Cortex of kidney (tissue), 1 donor: Measurements from ENCODE around the gene BMF.

Source experiments
- DNase-seq: peaks from one replicate; lab custom pipeline; 2025; lab: John Stamatoyannopoulos, UW

The BMF gene

GRCh38 chr15:40103864-40104271, 4.8 kb downstream of the BMF start:
- DNase-seq: no peak

DNA sequence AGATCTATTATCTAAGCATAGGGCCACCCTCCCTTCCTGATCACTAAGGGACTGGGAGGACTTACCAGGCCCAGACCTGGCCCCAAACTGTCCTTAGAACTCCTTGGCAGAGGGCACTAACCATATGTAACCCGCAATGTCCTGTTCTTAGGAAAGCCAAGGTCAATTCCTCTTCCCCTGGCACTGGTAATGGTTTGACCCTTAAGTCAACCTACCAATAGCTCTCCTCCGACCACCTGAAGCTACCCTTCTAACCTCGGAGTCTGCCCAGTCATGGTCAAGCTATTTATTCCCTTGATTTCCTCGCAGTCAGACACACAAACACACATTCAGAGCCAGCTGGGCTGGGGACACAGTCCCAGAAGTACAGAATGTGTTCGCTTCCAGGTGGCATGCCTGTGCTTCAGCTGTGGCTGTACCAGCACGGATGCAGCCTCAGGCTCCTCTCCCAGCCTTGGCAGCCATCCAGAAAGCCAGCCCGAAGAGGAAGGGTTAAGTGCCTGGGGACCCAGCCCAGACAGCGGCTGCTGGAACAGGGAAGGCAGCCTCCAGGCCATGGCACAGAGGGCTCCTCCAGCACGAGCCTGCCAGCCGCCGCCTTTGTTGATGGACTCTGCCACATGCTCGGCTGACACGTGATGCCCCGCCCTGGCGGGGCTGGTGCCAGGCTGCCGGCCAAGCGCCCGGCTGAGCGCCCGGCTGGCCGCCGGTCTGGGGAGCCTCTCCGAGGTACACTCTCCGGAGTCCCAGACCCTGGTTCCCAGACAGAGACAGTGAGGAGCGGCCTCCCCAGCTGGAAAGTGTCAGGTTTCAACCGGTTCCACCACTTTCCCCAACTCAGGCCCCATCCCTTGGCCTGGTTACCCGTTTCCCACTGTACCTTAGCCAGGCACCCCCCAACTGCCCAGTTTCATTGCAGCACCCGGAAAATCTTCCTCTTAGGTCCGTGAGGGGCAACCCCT, 5.5 kb downstream of the BMF start:
- no peak for DNase-seq

- DNase-seq: no peak
Observed at GRCh38 chr15:40100947-40101905, 7.5 kb downstream of the BMF start.

DNA sequence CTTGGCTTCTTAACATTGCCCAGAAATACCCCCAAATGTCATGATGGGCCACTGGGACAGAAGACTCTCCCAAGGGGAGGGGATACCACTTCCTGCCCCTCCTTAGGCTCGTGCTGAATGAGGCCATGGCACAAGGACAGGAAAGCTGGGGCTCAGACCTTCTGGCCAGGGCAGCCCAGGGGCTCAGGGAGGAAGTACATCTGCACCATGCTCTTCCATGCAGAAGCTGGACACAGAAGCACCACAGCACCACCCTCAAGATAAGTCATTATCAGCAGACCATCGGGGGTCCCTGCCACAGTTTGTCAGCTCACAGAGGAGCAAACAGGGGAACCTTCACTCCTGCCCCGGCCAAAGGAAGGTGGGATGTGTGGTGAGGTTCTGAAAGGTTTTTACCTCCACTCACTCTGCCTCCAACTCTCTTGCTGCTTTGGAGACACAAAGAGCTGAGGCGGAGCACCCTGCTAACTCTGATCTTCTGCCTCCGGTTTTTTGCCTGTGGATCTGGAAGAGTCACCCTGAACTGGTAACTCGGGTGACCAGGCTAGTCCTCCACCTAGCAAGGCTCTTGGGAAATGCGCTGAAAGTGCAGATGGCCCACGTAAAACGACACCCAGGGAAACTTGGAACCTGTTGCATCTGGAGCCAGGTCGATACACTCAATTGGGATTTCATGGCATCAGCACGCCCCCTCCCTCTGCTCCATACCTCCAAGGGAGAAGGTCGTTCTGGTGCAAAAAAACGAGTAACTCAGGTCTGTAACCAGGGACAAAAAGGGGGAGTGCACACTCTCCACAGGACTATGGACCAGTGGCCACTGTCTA, 8.3 kb downstream of the BMF start:
- no peak for DNase-seq

DNA sequence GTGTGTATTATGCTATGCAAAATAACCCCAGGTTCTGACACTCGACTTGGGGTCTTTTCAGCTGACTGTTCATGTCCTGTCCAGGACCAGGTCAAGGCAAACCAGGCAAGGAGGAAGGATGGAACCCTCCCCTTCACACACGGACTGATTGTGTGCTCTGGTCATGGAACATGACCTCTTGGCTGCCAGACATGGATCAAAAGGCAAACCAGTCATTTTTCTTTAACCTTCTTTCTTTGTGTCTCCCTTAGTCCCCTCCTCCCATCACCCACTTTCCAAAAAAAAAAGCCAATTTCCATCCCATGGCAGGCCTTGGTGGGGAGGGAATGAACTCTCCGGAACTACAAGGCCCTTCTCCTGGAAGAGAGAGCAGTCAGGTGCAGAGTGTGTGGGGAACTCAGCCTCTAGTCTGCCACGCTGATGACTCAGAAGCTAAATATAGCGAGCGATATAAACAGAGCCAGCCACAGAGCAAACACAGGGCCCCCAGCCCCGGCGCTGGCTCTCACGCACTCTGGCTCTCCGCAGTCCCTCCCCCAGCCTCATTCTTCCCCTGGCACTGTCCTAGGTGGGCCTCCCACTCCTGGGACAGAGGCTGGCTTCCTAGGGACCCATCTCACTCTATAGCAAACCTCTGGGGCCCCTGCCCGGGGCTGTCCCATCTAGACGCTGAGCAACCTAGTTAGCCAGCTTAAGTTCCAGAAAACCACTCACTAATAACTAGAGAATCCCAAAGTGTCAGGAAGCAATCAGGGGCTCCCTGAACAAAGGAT, 10.0 kb downstream of the BMF start:
- DNase-seq: no peak

GRCh38 chr15:40097968-40098476, 10.7 kb downstream of the BMF start:
- no peak for DNase-seq

GRCh38 chr15:40097096-40097967, 11.3 kb downstream of the BMF start:
- no peak for DNase-seq

- no peak for DNase-seq
Observed at GRCh38 chr15:40096094-40096891, 12.4 kb downstream of the BMF start.

- no peak for DNase-seq
Observed at GRCh38 chr15:40095371-40096093, 13.1 kb downstream of the BMF start.

DNA sequence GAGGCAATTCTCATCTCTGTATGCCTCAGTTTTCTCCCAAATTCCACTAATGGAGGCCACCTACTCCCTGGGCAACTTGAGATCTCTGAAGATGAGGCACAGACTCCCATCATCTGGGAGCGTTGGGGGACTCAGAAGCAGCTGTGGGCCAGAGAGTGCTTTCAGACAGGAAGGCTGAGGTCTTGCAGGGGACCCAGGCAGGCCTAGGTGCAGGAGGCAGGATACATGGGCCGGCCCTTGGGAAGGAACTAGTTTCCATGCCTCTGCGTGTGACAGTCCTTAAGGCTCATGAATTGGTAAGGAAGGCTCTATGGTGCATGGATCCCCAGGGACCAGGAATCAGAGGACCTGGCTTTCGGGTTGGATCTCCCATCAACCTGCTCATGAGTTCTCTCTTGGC, 14.5 kb downstream of the BMF start:
- DNase-seq: no peak

DNA sequence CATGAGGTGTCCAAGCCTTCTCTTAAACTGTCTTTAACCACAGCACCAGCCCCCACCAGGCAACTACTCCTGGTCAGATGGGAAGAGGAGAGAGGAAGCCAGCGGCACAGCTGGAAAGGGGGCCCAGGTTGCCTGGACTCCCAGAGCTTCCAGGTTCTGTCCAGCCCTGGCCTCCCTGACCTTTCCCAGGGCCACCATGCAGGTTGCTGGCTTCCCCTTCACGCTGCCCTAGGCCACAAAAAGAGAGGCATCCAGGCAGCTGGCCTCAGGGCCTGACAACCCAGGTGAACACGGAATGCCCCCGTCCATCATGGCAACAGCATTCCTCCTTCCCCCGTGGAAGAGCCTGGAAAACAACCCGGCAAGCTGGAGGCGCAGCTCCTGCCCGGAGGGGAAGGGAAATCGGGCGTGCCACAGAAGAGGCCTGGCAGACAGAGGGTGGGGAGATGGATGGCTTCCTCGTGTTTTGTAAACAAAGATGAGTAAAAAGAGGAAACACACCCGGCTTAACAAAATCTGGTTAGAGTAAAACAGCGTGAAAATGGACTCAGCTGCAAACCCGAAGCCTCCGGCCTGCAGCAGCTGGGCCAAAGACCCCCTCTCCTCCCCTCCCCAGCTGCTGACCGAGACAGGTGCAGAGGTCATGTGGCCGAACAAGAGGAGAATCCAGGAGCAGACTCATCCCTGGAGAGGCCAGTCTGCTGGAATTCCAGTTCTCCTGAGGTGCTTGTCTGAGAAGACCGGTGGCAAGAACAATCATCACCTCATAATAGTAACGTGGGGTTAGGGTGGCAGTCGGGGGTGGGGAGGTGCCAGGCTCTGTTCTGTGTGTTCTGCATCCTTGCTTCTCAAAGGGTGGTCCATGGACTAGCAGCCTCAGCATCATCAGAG, 15.5 kb downstream of the BMF start:
- DNase-seq: no peak

DNA sequence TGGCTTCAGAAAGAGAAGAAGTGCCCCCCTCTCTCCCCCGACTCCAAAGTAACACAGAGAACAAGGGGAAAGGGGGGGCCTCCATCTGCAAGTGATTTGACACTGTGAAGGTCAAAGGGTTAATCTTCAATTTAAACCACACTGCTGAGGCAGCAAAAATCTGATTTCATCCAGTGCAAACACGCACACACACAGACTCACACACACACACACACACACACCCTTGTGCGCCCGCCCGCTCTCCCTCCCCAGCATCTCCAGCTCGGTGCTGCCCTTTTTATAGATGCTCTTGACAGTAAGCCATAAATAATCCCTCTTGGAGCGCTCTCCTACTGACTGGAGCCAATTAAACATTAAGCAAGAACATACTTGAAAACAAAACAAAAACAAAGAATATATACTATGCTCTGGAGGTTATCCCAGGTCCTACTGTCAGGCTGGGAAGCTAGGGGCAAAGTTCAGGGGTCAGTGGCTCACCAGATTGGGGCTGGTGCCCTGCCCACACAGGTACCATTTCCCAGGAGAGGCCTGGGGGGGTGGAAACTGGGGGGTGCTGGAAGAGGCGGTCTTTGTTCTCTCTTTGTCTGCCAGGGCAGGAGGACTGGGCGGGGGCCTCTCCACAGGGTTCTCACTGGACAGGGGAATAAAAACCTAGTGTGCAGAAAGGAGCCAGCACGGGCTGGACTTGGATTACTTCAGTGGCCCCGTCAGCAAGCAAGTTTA, 16.3 kb downstream of the BMF start:
- no peak for DNase-seq

- no peak for DNase-seq
Observed at GRCh38 chr15:40091861-40092255, 16.8 kb downstream of the BMF start.

- no peak for DNase-seq
Observed at GRCh38 chr15:40090774-40091455, 17.8 kb downstream of the BMF start.

- DNase-seq: no peak
Observed at GRCh38 chr15:40088929-40089755, 19.5 kb downstream of the BMF start.
